Measurements from ENCODE around the gene HYDIN. TPM values are rescaled to one million over a fixed set of nuclear protein-coding genes. Genes with fewer than 3 reads are reported as not detected.

HYDIN gene
- total and polyA plus RNA-seq, 2 experiments from 2014 or later = 3.1 to 7.7 TPM

DNA sequence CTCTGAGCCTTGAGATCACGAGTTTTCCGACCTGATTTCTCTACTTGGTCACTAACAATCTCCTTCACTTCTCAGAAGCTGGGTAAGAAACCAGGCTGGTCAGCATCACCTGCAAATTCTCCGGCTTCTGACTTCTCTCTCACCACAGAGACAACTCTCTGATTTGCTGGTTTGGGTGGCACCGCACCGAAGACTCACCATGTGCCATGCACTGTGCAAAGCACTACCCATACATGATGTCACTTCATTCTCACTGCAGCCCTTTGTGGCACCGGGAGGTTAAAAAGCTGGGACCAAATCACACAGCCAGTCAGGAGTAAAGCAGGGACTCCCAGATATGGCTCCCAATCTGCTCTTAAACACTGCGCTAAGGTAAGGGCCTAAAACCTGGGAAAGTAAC, 430.2 kb downstream of the HYDIN start:
- Histone ChIP-seq H3K27ac (ENCODE audit: low read depth) (peak overlapping the region; percentile 87), H3F3A (replicated peaks; ENCODE audit: low read depth) (0 out of 2 replicates have a peak, but pooled peaks cover 5% of the 10 kb centered on the region), H3K4me1 (ENCODE audit: insufficient read depth) (peaks cover 14% of the 10 kb centered on the region), H3K4me2 (peak overlapping the region; percentile 100), H4K20me1 (replicated peaks; ENCODE audit: insufficient read depth) (peaks cover 10% of the 10 kb centered on the region; the same call in 1 of the 2 replicates), H3K27me3 (ENCODE audit: insufficient read depth) (peaks cover 22% of the 10 kb centered on the region; the same call in 1 of the 2 replicates), H3K4me3 (peak overlapping the region; percentile 99), H3K79me2 (replicated peaks; ENCODE audit: insufficient read depth) (peaks cover 54% of the 10 kb centered on the region), H3K36me3 (ENCODE audit: insufficient read depth) (no peaks in the 10 kb centered on the region), H3K9me2 (ENCODE audit: insufficient read depth) (no peaks in the 10 kb centered on the region), H2AFZ (peak overlapping the region; percentile 80)
- TF ChIP-seq, protein P1, sequence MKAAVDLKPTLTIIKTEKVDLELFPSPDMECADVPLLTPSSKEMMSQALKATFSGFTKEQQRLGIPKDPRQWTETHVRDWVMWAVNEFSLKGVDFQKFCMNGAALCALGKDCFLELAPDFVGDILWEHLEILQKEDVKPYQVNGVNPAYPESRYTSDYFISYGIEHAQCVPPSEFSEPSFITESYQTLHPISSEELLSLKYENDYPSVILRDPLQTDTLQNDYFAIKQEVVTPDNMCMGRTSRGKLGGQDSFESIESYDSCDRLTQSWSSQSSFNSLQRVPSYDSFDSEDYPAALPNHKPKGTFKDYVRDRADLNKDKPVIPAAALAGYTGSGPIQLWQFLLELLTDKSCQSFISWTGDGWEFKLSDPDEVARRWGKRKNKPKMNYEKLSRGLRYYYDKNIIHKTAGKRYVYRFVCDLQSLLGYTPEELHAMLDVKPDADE (IDR thresholded peaks at IDR 0.05) = no peak
- H3K27me3 Mint-ChIP-seq (ENCODE audit: insufficient read depth, low read depth, poor library complexity) = no peaks in the 10 kb centered on the region
- H3K27ac Mint-ChIP-seq = peak overlapping the region; percentile 90
- H3K9me3 Mint-ChIP-seq = no peaks in the 10 kb centered on the region
- peak overlapping the region; percentile 91 for H3K4me3 Mint-ChIP-seq
- 0 out of 3 replicates have a peak, but pooled peaks cover 6% of the 10 kb centered on the region for H3K36me3 Mint-ChIP-seq (ENCODE audit: low read depth)
- DNase-seq (ENCODE audit: low spot score) (peak; percentile 19), ATAC-seq (no peak)
- H3K4me1 Mint-ChIP-seq = peaks cover 16% of the 10 kb centered on the region

DNA sequence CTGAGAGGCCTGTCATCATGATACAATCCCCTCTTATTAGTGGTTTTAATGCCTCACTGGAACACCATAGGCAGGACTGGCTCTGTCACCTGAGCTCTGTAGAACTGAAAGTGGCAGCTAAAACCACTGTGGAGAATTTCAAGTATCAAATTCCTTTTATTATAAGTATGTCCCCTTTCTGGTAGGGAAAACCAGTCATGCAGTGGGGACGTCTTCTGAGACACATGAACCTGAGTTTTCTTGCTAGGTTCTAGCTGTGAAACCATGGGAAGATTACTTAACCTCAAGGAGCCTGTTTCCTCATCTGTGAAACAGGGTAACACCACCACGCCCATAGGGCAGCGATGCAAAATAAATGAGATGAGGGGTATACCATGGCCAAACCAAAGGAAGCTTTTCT, 434.2 kb downstream of the HYDIN start:
- Histone ChIP-seq H3K27ac (ENCODE audit: low read depth) (no peak overlapping the region), H3K9me2 (ENCODE audit: insufficient read depth) (no peaks in the 10 kb centered on the region), H3K27me3 (ENCODE audit: insufficient read depth) (no peaks in the 10 kb centered on the region), H3K79me2 (replicated peaks; ENCODE audit: insufficient read depth) (peaks cover 94% of the 10 kb centered on the region), H3K4me2 (no peak overlapping the region), H4K20me1 (replicated peaks; ENCODE audit: insufficient read depth) (peaks cover 30% of the 10 kb centered on the region), H2AFZ (no peak overlapping the region), H3K4me3 (no peak overlapping the region), H3K36me3 (ENCODE audit: insufficient read depth) (no peaks in the 10 kb centered on the region), H3F3A (replicated peaks; ENCODE audit: low read depth) (0 out of 2 replicates have a peak, but pooled peaks cover 5% of the 10 kb centered on the region), H3K4me1 (ENCODE audit: insufficient read depth) (peaks cover 19% of the 10 kb centered on the region)
- TF ChIP-seq NANOG (IDR thresholded peaks at IDR 0.05; ENCODE audit: borderline replicate concordance) = no peak
- no peak for TF ChIP-seq ZNF114 (CRISPR knock-in tag; IDR thresholded peaks at IDR 0.05)
- TF ChIP-seq EZH2phosphoT487 (IDR thresholded peaks at IDR 0.05; ENCODE audit: unreplicated experiment) = no peak
- TF ChIP-seq EZH2 (IDR thresholded peaks at IDR 0.05; ENCODE audit: low read depth, unreplicated experiment) = no peak
- TF ChIP-seq, protein P2, sequence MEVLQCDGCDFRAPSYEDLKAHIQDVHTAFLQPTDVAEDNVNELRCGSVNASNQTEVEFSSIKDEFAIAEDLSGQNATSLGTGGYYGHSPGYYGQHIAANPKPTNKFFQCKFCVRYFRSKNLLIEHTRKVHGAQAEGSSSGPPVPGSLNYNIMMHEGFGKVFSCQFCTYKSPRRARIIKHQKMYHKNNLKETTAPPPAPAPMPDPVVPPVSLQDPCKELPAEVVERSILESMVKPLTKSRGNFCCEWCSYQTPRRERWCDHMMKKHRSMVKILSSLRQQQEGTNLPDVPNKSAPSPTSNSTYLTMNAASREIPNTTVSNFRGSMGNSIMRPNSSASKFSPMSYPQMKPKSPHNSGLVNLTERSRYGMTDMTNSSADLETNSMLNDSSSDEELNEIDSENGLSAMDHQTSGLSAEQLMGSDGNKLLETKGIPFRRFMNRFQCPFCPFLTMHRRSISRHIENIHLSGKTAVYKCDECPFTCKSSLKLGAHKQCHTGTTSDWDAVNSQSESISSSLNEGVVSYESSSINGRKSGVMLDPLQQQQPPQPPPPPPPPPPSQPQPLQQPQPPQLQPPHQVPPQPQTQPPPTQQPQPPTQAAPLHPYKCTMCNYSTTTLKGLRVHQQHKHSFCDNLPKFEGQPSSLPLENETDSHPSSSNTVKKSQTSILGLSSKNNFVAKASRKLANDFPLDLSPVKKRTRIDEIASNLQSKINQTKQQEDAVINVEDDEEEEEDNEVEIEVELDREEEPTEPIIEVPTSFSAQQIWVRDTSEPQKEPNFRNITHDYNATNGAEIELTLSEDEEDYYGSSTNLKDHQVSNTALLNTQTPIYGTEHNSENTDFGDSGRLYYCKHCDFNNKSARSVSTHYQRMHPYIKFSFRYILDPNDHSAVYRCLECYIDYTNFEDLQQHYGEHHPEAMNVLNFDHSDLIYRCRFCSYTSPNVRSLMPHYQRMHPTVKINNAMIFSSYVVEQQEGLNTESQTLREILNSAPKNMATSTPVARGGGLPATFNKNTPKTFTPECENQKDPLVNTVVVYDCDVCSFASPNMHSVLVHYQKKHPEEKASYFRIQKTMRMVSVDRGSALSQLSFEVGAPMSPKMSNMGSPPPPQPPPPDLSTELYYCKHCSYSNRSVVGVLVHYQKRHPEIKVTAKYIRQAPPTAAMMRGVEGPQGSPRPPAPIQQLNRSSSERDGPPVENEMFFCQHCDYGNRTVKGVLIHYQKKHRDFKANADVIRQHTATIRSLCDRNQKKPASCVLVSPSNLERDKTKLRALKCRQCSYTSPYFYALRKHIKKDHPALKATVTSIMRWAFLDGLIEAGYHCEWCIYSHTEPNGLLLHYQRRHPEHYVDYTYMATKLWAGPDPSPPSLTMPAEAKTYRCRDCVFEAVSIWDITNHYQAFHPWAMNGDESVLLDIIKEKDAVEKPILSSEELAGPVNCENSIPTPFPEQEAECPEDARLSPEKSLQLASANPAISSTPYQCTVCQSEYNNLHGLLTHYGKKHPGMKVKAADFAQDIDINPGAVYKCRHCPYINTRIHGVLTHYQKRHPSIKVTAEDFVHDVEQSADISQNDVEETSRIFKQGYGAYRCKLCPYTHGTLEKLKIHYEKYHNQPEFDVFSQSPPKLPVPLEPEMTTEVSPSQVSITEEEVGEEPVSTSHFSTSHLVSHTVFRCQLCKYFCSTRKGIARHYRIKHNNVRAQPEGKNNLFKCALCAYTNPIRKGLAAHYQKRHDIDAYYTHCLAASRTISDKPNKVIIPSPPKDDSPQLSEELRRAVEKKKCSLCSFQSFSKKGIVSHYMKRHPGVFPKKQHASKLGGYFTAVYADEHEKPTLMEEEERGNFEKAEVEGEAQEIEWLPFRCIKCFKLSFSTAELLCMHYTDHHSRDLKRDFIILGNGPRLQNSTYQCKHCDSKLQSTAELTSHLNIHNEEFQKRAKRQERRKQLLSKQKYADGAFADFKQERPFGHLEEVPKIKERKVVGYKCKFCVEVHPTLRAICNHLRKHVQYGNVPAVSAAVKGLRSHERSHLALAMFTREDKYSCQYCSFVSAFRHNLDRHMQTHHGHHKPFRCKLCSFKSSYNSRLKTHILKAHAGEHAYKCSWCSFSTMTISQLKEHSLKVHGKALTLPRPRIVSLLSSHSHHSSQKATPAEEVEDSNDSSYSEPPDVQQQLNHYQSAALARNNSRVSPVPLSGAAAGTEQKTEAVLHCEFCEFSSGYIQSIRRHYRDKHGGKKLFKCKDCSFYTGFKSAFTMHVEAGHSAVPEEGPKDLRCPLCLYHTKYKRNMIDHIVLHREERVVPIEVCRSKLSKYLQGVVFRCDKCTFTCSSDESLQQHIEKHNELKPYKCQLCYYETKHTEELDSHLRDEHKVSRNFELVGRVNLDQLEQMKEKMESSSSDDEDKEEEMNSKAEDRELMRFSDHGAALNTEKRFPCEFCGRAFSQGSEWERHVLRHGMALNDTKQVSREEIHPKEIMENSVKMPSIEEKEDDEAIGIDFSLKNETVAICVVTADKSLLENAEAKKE (CRISPR knock-in tag; IDR thresholded peaks at IDR 0.05) = no peak
- TF ChIP-seq CREB1 (CRISPR knock-in tag; IDR thresholded peaks at IDR 0.05; ENCODE audit: low read depth) = no peak
- TF ChIP-seq, protein P1 (IDR thresholded peaks at IDR 0.05) = no peak
- TF ChIP-seq, protein P3, sequence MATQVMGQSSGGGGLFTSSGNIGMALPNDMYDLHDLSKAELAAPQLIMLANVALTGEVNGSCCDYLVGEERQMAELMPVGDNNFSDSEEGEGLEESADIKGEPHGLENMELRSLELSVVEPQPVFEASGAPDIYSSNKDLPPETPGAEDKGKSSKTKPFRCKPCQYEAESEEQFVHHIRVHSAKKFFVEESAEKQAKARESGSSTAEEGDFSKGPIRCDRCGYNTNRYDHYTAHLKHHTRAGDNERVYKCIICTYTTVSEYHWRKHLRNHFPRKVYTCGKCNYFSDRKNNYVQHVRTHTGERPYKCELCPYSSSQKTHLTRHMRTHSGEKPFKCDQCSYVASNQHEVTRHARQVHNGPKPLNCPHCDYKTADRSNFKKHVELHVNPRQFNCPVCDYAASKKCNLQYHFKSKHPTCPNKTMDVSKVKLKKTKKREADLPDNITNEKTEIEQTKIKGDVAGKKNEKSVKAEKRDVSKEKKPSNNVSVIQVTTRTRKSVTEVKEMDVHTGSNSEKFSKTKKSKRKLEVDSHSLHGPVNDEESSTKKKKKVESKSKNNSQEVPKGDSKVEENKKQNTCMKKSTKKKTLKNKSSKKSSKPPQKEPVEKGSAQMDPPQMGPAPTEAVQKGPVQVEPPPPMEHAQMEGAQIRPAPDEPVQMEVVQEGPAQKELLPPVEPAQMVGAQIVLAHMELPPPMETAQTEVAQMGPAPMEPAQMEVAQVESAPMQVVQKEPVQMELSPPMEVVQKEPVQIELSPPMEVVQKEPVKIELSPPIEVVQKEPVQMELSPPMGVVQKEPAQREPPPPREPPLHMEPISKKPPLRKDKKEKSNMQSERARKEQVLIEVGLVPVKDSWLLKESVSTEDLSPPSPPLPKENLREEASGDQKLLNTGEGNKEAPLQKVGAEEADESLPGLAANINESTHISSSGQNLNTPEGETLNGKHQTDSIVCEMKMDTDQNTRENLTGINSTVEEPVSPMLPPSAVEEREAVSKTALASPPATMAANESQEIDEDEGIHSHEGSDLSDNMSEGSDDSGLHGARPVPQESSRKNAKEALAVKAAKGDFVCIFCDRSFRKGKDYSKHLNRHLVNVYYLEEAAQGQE (IDR thresholded peaks at IDR 0.05; ENCODE audit: unreplicated experiment) = no peak
- no peaks in the 10 kb centered on the region for H3K9me3 Mint-ChIP-seq
- H3K4me1 Mint-ChIP-seq = peaks cover 14% of the 10 kb centered on the region
- no peak for ATAC-seq
- no peak for DNase-seq (ENCODE audit: low spot score)
- 0 out of 3 replicates have a peak, but pooled peaks cover 6% of the 10 kb centered on the region for H3K36me3 Mint-ChIP-seq (ENCODE audit: low read depth)
- H3K27ac Mint-ChIP-seq = no peak overlapping the region
- H3K4me3 Mint-ChIP-seq = no peak overlapping the region
- peaks cover 8% of the 10 kb centered on the region for H3K27me3 Mint-ChIP-seq (ENCODE audit: insufficient read depth, low read depth, poor library complexity)

Data from GM23338 (cell line).